ENCODE data around the gene MOB2. TPM values are rescaled to one million over a fixed set of nuclear protein-coding genes. Genes with fewer than 3 reads are reported as not detected.

The MOB2 gene
- polyA plus RNA-seq, 1 experiment = 61.3 TPM

DNA sequence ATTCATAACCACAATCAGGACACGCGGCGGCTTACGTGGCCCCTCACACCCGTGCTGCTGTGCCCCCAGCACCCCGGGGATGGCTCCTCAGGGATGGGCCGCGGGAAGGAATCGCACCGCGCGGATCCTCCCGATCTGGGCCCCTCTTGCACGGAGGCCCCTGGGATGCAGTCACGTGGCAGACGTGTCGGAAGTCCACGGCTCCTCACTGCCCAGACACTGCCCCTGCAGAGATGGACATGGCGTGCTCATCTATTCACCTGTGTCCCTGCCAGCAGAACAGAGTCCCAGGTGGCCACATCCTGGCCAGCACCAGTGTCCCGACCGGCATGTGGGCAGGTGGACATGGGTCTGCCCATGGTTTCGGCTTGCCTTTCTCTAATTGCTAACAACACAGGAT lies 12.8 kb downstream of the MOB2 start:
- POLR2A ChIA-PET = no interaction called here
- DNase-seq (ENCODE audit: low read depth) = no peak

DNA sequence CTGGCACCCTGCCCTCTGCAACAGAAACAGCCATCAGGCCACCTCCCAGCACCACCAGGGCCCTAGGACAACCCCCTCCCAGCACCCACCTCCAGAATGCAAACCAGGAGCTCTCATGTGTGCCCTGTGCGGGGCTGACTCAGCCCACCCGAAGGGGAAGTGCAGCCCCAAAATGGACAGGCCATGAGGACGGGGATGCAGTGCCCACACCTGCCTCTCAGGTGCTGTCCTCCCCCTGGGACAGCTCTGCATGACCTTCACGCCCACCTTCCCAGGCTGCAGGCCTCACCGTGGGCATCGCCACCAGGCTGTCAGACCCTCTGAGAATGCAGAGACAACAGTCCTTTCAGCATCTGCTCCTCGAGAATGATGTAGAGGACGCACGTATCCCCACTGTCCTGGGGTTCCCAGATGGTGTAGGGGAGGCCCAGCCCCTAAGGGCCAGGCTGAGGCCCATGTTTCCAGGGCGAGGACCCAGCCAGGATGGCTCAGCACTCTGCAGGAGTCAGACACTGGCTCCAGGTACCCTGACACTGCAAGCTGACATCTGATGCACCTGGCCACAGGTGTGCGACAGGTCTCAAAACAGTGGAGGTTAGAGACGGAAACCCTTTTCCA lies 13.5 kb downstream of the MOB2 start:
- CTCF ChIA-PET = no interaction called here
- TF ChIP-seq, protein P1, sequence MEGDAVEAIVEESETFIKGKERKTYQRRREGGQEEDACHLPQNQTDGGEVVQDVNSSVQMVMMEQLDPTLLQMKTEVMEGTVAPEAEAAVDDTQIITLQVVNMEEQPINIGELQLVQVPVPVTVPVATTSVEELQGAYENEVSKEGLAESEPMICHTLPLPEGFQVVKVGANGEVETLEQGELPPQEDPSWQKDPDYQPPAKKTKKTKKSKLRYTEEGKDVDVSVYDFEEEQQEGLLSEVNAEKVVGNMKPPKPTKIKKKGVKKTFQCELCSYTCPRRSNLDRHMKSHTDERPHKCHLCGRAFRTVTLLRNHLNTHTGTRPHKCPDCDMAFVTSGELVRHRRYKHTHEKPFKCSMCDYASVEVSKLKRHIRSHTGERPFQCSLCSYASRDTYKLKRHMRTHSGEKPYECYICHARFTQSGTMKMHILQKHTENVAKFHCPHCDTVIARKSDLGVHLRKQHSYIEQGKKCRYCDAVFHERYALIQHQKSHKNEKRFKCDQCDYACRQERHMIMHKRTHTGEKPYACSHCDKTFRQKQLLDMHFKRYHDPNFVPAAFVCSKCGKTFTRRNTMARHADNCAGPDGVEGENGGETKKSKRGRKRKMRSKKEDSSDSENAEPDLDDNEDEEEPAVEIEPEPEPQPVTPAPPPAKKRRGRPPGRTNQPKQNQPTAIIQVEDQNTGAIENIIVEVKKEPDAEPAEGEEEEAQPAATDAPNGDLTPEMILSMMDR (IDR thresholded peaks at IDR 0.05; ENCODE audit: insufficient read depth, low read depth, low read length) = no peak
- POLR2A ChIA-PET = no interaction called here
- H3K27me3 ChIP-seq (ENCODE audit: control insufficient read depth, insufficient read depth, low read length) = no peaks in the 10 kb centered on the region
- no peak overlapping the region for H3K4me3 ChIP-seq (ENCODE audit: low read depth, low read length)
- peaks cover 16% of the 10 kb centered on the region for H3K36me3 ChIP-seq (ENCODE audit: control insufficient read depth, insufficient read depth, low read length)
- DNase-seq (ENCODE audit: low read depth) = no peak

More for the DNA sequence above, 12.8 kb downstream of the MOB2 start:
- Histone ChIP-seq H3K36me3 (ENCODE audit: control insufficient read depth, insufficient read depth, low read length) (peaks cover 18% of the 10 kb centered on the region), H3K27me3 (ENCODE audit: control insufficient read depth, insufficient read depth, low read length) (no peaks in the 10 kb centered on the region), H3K4me3 (ENCODE audit: low read depth, low read length) (no peak overlapping the region)
- TF ChIP-seq, protein P1 (IDR thresholded peaks at IDR 0.05; ENCODE audit: insufficient read depth, low read depth, low read length) = no peak
- CTCF ChIA-PET = no interaction called here

DNA sequence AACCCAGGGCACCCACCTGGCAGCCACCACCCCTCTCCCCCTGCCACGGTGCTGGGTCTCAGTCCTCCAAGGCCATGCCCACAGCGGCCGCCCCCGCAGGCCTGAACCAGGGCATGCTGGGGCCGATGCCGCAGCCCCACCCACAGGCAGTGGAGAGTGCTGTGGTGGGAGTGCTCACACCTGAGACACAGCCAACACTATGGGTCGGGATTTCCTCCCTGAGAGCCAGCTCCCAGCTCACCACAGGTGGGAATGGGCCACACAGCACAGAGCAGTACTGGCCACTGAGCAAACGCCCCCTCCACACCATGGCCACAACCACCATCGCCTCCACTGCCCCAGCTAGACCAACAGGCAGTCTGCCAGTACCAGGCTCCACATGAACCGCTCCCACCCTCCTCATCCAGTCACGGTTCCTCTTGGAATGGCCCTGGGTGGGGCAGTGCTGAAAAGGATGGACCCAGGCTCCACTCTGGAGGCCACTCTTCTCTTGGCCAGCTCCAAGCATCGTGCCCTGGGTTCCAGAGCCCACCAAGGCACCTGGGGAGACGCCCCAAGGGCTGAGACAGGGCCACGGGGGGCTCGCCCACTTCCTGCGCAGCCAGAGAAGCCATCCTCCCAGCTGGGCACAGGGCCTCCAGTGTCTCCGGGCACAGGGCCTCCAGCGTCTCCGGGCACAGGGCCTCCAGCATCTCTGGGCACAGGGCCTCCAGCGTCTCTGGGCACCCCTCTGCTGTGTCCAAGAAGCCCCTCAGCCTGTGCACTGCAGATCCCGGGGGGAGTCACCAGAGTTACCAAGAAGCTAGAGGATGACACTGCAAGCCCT lies 14.2 kb downstream of the MOB2 start:
- Histone ChIP-seq H3K4me3 (ENCODE audit: low read depth, low read length) (no peak overlapping the region), H3K36me3 (ENCODE audit: control insufficient read depth, insufficient read depth, low read length) (peaks cover 16% of the 10 kb centered on the region), H3K27me3 (ENCODE audit: control insufficient read depth, insufficient read depth, low read length) (no peaks in the 10 kb centered on the region)
- POLR2A ChIA-PET = no interaction called here
- no peak for DNase-seq (ENCODE audit: low read depth)
- TF ChIP-seq, protein P1 (IDR thresholded peaks at IDR 0.05; ENCODE audit: insufficient read depth, low read depth, low read length) = no peak
- CTCF ChIA-PET = interaction anchor here (0.6 kb wide), 1 partner anchor 126 kb away, joined by 3 read pairs; the partner anchor contains the start of gene KRTAP5-2

DNA sequence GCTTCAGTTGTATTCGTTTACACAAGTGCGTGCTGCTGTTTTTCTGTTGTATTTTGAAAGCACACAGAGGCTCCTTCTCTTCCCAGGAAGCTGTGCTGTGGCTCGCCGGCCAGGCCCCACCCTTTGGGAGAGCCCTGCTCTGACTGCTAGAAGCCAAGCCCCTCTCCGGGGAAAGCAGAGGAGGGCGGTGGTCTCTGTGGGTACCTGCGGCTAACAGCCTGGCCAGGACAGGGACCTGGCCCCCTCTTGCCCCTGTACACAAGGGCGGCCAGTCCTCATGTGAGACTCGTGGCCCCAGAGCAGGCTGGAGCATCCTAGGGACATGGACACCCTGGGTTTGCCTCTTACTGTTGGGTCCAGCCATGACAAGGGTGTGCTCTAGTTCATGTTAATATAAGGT lies 14.8 kb downstream of the MOB2 start:
- Histone ChIP-seq H3K27me3 (ENCODE audit: control insufficient read depth, insufficient read depth, low read length) (no peaks in the 10 kb centered on the region), H3K36me3 (ENCODE audit: control insufficient read depth, insufficient read depth, low read length) (peaks cover 16% of the 10 kb centered on the region), H3K4me3 (ENCODE audit: low read depth, low read length) (no peak overlapping the region)
- ChIA-PET POLR2A (no interaction called here), CTCF (interaction anchor here (0.6 kb wide), 1 partner anchor 126 kb away, joined by 3 read pairs; the partner anchor contains the start of gene KRTAP5-2)
- no peak for DNase-seq (ENCODE audit: low read depth)
- TF ChIP-seq, protein P1 (IDR thresholded peaks at IDR 0.05; ENCODE audit: insufficient read depth, low read depth, low read length) = no peak

All from BJ (cell line).